Spleen (tissue), 7 donors: ENCODE measurements around the gene DAB1.

Experiments
- CTCF ChIP-seq, 11 experiments: fragments of 200-600 bp in 7 of 11; fragments of 450-650 bp in 4 of 11; sonication (generic) in 4 of 11; IDR thresholded peaks in 8 of 11; conservative IDR thresholded peaks in 3 of 11; 1 replicate in 7 of 11; 2 replicates in 4 of 11; pipeline versions ENCODE4 v1.4.0 to v1.8.0; 2016 to 2021; ENCODE audit warnings: antibody characterized with exemption in 11 of 11, inconsistent platforms in 4 of 11, mild to moderate bottlenecking in 1 of 11
- POLR2A ChIP-seq, 3 donors: fragments of 450-650 bp; IDR thresholded peaks; one replicate each; pipeline ENCODE4 v1.5.1; 2017; ENCODE audit warnings: antibody characterized with exemption in 3 of 3, mild to moderate bottlenecking in 1 of 3
- POLR2AphosphoS5 ChIP-seq, 3 donors: sonication (generic); formaldehyde crosslinking; IDR thresholded peaks; one replicate each; pipeline ENCODE4 v1.5.1; 2017; ENCODE audit warnings: antibody characterized with exemption in 3 of 3
- donor health status: DM: no; HTN: no; CAD: no; lungs with moderate emphysema.
- donor health status: DM: no; HTN: no; CAD: no.
- donor health status: DM: no; HTN: no; CAD: no.

DNA sequence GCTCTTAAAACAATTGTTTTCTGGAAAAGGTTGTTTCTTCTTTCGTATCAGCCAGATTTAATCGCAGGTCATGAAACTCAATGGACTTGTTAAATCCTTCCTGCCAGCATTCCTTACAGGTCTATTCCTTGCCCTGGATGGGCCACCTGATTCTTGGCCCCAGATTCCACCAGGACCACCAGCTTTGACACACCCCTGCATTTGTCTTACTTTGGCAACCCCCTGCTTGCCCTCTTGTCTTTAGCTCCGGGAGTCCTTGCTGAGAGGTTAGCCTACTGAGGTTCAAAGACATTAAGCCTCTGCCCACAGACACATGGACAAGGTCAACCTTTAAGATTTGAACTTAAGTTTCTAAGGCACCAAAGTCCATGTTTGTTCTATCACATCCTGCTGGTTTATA is 27.1 kb upstream of the DAB1 start:
- TF ChIP-seq CTCF (IDR thresholded peaks at IDR 0.05 in 8 of 11, conservative IDR thresholded peaks at IDR 0.05 in 3 of 11) = no peak
- TF ChIP-seq POLR2A (IDR thresholded peaks at IDR 0.05) = no peak
- no peak for TF ChIP-seq POLR2AphosphoS5 (IDR thresholded peaks at IDR 0.05)
